Right lobe of liver (tissue), 4 donors: ENCODE data around the gene ERFE.
A peak's percentile ranks its signal among the peaks of the same experiment; 100 is the strongest.

Experiments
- POLR2A ChIP-seq: fragments of 450-650 bp; IDR thresholded peaks from one replicate; pipeline ENCODE4 v1.6.1; 2017; ENCODE audit warnings: antibody characterized with exemption, mild to moderate bottlenecking
- TF ChIP-seq, protein P1 (sequence below), 4 donors: fragments of 200-600 bp in 3 of 4; fragments of 450-650 bp in 1 of 4; IDR thresholded peaks; one replicate each; pipeline versions ENCODE4 v1.5.1 to v1.8.0; 2016 to 2022; ENCODE audit warnings: antibody characterized with exemption in 4 of 4, mild to moderate bottlenecking in 2 of 4
- donor health status: DM: no; HTN: no; CAD: no.
- donor health status: DM: no; HTN: no; CAD: no.
- donor health status: DM: no; HTN: yes; CAD: no.

DNA sequence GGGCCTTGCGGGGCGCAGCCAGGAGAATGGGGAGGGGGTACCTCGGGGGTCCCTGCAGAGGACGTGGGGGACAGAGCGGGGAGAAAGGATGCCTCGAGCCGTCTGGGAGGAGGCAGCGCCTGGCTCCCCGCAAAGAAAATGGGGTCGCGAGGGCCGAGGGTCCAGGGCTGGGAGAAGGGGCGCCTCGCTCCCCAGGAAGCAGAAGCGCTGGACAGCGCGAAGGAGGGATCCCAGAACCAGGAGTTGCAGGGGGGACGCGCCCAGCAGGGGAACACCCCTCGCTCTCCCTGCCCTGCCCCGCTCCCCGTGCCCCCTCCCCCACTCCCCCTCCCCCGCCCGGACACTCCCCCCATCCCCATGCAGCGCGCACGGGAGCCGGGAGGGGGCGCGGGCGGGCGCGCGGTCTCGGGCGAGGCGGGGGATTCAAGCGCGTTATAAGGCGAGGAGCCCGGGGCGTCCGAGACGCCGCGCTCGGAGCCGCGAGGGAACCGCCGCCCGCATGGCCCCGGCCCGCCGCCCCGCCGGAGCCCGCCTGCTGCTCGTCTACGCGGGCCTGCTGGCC is at the start of gene ERFE:
- no peak for TF ChIP-seq POLR2A
- TF ChIP-seq, protein P1, sequence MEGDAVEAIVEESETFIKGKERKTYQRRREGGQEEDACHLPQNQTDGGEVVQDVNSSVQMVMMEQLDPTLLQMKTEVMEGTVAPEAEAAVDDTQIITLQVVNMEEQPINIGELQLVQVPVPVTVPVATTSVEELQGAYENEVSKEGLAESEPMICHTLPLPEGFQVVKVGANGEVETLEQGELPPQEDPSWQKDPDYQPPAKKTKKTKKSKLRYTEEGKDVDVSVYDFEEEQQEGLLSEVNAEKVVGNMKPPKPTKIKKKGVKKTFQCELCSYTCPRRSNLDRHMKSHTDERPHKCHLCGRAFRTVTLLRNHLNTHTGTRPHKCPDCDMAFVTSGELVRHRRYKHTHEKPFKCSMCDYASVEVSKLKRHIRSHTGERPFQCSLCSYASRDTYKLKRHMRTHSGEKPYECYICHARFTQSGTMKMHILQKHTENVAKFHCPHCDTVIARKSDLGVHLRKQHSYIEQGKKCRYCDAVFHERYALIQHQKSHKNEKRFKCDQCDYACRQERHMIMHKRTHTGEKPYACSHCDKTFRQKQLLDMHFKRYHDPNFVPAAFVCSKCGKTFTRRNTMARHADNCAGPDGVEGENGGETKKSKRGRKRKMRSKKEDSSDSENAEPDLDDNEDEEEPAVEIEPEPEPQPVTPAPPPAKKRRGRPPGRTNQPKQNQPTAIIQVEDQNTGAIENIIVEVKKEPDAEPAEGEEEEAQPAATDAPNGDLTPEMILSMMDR (IDR thresholded peaks at IDR 0.05), result peak in 3 of 4 donors; percentile 32 to 51 (median 35)
